Chondrocyte (in vitro differentiated cells): ENCODE data around the gene C8A. TPM values are rescaled to one million over a fixed set of nuclear protein-coding genes. Genes with fewer than 3 reads are reported as not detected.

ENCODE experiments used
- DNase-seq: peaks from one replicate; pipeline ENCODE4 v3.0.0; 2021; ENCODE audit warnings: mixed read lengths, low spot score
- H3K27ac Mint-ChIP-seq: one replicate; pipeline ENCODE4 v1.8.0; 2021; ENCODE audit warnings: mild to moderate bottlenecking, moderate library complexity, mixed read lengths; ENCODE audit not compliant: unreplicated experiment
- H3K27me3 Mint-ChIP-seq: 2 replicates; pipeline ENCODE4 v1.8.0; 2021; ENCODE audit warnings: low read depth, mixed read lengths
- H3K36me3 Mint-ChIP-seq: 2 replicates; pipeline ENCODE4 v1.8.0; 2021; ENCODE audit warnings: low read depth, mixed read lengths
- H3K4me1 Mint-ChIP-seq: 2 replicates; pipeline ENCODE4 v1.8.0; 2021; ENCODE audit warnings: low read depth, mild to moderate bottlenecking, mixed read lengths
- H3K4me3 Mint-ChIP-seq: one replicate; pipeline ENCODE4 v1.8.0; 2021; ENCODE audit warnings: mild to moderate bottlenecking, moderate library complexity, mixed read lengths; ENCODE audit not compliant: unreplicated experiment
- H3K9me3 Mint-ChIP-seq: 2 replicates; pipeline ENCODE4 v1.8.0; 2021; ENCODE audit warnings: low read depth, mixed read lengths
- CTCF ChIP-seq: fragments of 200-600 bp; sonication (generic); IDR thresholded peaks from 2 replicates; pipeline ENCODE4 v1.5.0; 2021; ENCODE audit warnings: antibody characterized with exemption, mild to moderate bottlenecking, moderate library complexity
- total RNA-seq: library from RNA; stranded (reverse); gene quantifications from 3 replicates; pipeline ENCODE4 v1.2.1, GENCODE V29; 2021

The C8A gene
- total RNA-seq, 1 donor from 2014 or later: not detected

DNA sequence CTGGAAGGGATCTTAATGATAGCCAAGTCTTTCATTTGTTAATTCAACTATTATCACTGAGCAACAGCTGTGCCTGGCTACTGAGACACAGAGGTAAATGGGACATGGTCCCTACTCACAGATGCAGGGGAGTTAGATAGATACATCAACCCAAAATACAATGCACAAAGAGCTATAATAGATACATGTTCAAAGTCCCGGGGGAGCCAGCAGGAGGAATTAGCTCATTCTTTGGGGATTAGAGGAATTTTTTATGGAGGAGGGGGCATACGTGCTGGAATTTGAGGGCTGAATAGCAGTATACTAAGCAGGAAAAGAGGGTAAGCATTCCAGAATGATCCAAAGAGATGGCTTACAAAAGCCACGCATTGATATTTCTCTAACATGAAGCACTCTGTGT is 76.6 kb downstream of the C8A start:
- H3K4me3 Mint-ChIP-seq: no peak overlapping the region
- peaks cover 9% of the 10 kb centered on the region for H3K27me3 Mint-ChIP-seq
- H3K4me1 Mint-ChIP-seq: peaks cover 4% of the 10 kb centered on the region
- no peak for DNase-seq
- H3K9me3 Mint-ChIP-seq: peaks cover 8% of the 10 kb centered on the region
- no peak for TF ChIP-seq CTCF
- H3K27ac Mint-ChIP-seq: no peak overlapping the region
- peaks cover 2% of the 10 kb centered on the region for H3K36me3 Mint-ChIP-seq

GRCh38 chr1:56931686-56932085 is 77.1 kb downstream of the C8A start:
- Mint-ChIP-seq H3K36me3 (peaks cover 2% of the 10 kb centered on the region), H3K27ac (no peak overlapping the region), H3K27me3 (peaks cover 7% of the 10 kb centered on the region), H3K4me1 (peaks cover 4% of the 10 kb centered on the region), H3K4me3 (no peak overlapping the region), H3K9me3 (peaks cover 8% of the 10 kb centered on the region)
- no peak for DNase-seq
- TF ChIP-seq CTCF: no peak

GRCh38 chr1:56933161-56933560 is 78.6 kb downstream of the C8A start:
- no peak overlapping the region for H3K4me3 Mint-ChIP-seq
- H3K27ac Mint-ChIP-seq: no peak overlapping the region
- peaks cover 4% of the 10 kb centered on the region for H3K4me1 Mint-ChIP-seq
- peaks cover 13% of the 10 kb centered on the region for H3K27me3 Mint-ChIP-seq
- DNase-seq: no peak
- TF ChIP-seq CTCF: no peak
- H3K9me3 Mint-ChIP-seq: peaks cover 8% of the 10 kb centered on the region
- peaks cover 2% of the 10 kb centered on the region for H3K36me3 Mint-ChIP-seq

GRCh38 chr1:56933606-56934005 is 79.0 kb downstream of the C8A start:
- peaks cover 15% of the 10 kb centered on the region for H3K27me3 Mint-ChIP-seq
- no peak for DNase-seq
- peaks cover 4% of the 10 kb centered on the region for H3K9me3 Mint-ChIP-seq
- H3K4me1 Mint-ChIP-seq: peaks cover 4% of the 10 kb centered on the region
- H3K4me3 Mint-ChIP-seq: no peak overlapping the region
- H3K27ac Mint-ChIP-seq: no peak overlapping the region
- H3K36me3 Mint-ChIP-seq: peaks cover under 1% of the 10 kb centered on the region
- TF ChIP-seq CTCF: no peak

DNA sequence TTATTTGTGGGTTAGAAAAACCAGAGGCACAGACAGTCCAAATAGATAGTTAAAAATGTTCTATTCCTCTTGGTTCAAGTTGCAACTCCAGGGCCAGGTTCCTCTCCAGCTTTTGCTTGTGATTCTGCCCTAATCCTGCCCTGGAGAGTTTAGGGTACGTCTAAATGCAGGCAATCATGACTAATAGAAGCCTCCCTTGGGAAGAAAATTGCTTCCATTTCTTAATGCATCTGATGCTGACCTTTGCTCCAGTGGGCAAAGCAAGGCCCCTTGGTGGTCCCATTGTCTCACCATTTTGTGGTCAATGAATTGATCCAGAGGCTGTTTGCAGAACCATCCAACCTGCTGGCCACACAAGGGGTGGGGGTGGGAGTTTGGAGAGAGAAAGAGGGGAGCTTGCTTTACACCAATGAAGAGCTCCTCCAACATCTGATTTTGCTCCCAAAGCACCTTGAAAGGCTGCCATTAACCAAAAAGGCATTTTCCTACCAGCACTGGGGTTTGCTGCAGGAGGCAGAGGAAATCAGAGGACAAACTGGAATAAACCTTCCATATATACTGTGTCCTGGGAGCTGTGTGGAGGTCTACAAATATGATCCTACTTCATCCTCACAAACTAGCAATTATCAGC is 79.9 kb downstream of the C8A start:
- Mint-ChIP-seq H3K4me1 (peaks cover 4% of the 10 kb centered on the region), H3K27ac (no peak overlapping the region), H3K9me3 (peaks cover 3% of the 10 kb centered on the region), H3K4me3 (no peak overlapping the region), H3K27me3 (peaks cover 21% of the 10 kb centered on the region), H3K36me3 (no peaks in the 10 kb centered on the region)
- no peak for DNase-seq
- TF ChIP-seq CTCF: no peak
